Body of pancreas (tissue), 4 donors: Measurements from ENCODE around the gene HBA2.

ENCODE experiments used
- CTCF ChIP-seq, 7 experiments: fragments of 450-650 bp in 4 of 7; fragments of 200-600 bp in 3 of 7; sonication (generic) in 3 of 7; IDR thresholded peaks; one replicate each; pipeline ENCODE4 v1.5.1; 2016 to 2019; ENCODE audit warnings: antibody characterized with exemption in 7 of 7
- POLR2A ChIP-seq, 3 donors: fragments of 450-650 bp; IDR thresholded peaks; one replicate each; pipeline ENCODE4 v1.6.1; 2016; ENCODE audit warnings: antibody characterized with exemption in 3 of 3, mild to moderate bottlenecking in 2 of 3

GRCh38 chr16:183005-183404, 10.3 kb downstream of the HBA2 start:
- TF ChIP-seq CTCF (IDR thresholded peaks at IDR 0.05) (no peak), POLR2A (IDR thresholded peaks at IDR 0.05) (no peak)
